Measurements from ENCODE around the gene HARS1.
"Not testable (repeated sequence)": the region's sequence is repeated elsewhere in the genome, so short reads cannot be mapped to it uniquely, and the experiment has no call there.

The HARS1 gene

GRCh38 chr5:140671035-140671434 lies 20.1 kb downstream of the HARS1 start:
- H3K27me3 Mint-ChIP-seq; H3K4me3 Mint-ChIP-seq; intact Hi-C loops (cut with micrococcal nuclease); H3K27ac Mint-ChIP-seq; H3K9me3 Mint-ChIP-seq: not testable (repeated sequence)
- peaks cover 22% of the 10 kb centered on the region for H3K4me1 Mint-ChIP-seq (ENCODE audit: low read depth)
- H3K36me3 Mint-ChIP-seq (ENCODE audit: low read depth) = peaks cover 100% of the 10 kb centered on the region

GRCh38 chr5:140664359-140665119 lies 26.6 kb downstream of the HARS1 start, which contains the start of gene WDR55:
Gene WDR55, plus strand, starts transcription at chr5:140664904. Its CDS starts 9 bp downstream, at chr5:140664913.
- Mint-ChIP-seq H3K4me3 (peak within 1 kb of the TSS; percentile 89), H3K36me3 (ENCODE audit: low read depth) (peaks cover 89% of the 10 kb centered on the region), H3K4me1 (ENCODE audit: low read depth) (peaks cover 48% of the 10 kb centered on the region), H3K9me3 (no peaks in the 10 kb centered on the region), H3K27me3 (no peaks in the 10 kb centered on the region), H3K27ac (peak within 1 kb of the TSS; percentile 98)
- intact Hi-C loops (cut with micrococcal nuclease) = loop anchor here (1.0 to 10.0 kb wide), 5 partner anchors 17 to 260 kb away; partner anchors contain the start of genes ANKHD1, HARS1, HARS2 and IK

DNA sequence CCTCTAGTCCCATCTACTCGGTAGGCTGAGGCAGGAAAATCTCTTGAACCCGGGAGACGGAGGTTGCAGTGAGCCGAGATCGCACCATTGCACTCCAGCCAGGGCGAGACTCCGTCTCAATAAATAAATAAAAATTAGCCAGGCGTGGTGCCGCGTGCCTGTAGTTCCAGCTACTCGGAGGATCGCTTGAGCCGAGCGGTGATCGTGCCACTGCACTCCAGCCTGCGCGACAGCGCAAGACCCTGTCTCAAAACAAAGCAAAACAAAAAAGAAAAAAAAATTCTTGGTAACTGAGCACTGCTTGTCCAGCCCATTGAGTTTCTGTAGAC lies 27.2 kb downstream of the HARS1 start:
- peaks cover 48% of the 10 kb centered on the region for H3K4me1 Mint-ChIP-seq (ENCODE audit: low read depth)
- intact Hi-C loops (cut with micrococcal nuclease) = loop anchor here (1.0 to 10.0 kb wide), 5 partner anchors 17 to 259 kb away; partner anchors contain the start of genes ANKHD1, HARS1, HARS2 and IK
- no peaks in the 10 kb centered on the region for H3K27me3 Mint-ChIP-seq
- H3K4me3 Mint-ChIP-seq = peak overlapping the region; percentile 89
- peaks cover 89% of the 10 kb centered on the region for H3K36me3 Mint-ChIP-seq (ENCODE audit: low read depth)
- no peaks in the 10 kb centered on the region for H3K9me3 Mint-ChIP-seq
- H3K27ac Mint-ChIP-seq = peak overlapping the region; percentile 98

DNA sequence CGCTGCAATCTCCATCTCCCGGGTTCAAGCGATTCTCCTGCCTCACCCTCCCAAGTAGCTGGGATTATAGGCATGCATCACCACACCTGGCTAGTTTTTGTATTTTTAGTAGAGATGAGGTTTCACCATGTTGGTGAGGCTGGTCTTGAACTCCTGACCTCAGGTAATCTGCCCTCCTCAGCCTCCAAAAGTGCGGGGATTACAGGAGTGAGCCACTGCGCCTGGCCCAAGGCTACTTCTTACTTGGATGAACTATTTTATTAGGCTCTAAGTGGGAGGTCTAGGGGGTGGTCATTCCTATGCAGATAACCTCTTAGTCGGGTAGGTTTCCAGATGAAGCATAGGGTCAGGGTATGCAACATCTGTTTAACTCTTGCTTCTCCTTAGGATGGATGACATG lies 30.8 kb downstream of the HARS1 start:
- Mint-ChIP-seq H3K4me1 (ENCODE audit: low read depth) (peaks cover 24% of the 10 kb centered on the region), H3K36me3 (ENCODE audit: low read depth) (peaks cover 90% of the 10 kb centered on the region)
- not testable (repeated sequence) for H3K27me3 Mint-ChIP-seq, H3K4me3 Mint-ChIP-seq, H3K27ac Mint-ChIP-seq, H3K9me3 Mint-ChIP-seq
- intact Hi-C loops (cut with micrococcal nuclease) = loop anchor here (10.0 kb wide), 1 partner anchor 256 kb away; the partner anchor contains the start of gene ANKHD1

DNA sequence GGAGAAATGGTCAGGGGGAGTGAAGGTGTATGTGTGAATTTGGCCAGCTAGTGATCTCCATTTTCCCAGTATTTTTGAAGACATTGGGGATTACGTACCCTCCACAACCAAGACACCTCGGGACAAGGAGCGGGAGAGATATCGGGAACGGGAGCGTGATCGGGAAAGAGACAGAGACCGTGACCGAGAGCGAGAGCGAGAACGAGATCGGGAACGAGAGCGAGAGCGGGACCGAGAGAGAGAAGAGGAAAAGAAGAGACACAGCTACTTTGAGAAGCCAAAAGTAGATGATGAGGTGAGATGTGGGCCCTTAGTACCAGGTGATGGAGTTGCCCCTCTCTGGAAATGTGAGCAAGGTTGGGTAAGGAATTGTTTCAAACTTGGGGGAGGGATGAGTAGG lies 32.3 kb downstream of the HARS1 start:
- Mint-ChIP-seq H3K27me3 (no peaks in the 10 kb centered on the region), H3K9me3 (no peaks in the 10 kb centered on the region), H3K27ac (no peak overlapping the region), H3K4me3 (no peak overlapping the region), H3K4me1 (ENCODE audit: low read depth) (peaks cover 21% of the 10 kb centered on the region), H3K36me3 (ENCODE audit: low read depth) (peaks cover 92% of the 10 kb centered on the region)
- intact Hi-C loops (cut with micrococcal nuclease) = no loop called here

DNA sequence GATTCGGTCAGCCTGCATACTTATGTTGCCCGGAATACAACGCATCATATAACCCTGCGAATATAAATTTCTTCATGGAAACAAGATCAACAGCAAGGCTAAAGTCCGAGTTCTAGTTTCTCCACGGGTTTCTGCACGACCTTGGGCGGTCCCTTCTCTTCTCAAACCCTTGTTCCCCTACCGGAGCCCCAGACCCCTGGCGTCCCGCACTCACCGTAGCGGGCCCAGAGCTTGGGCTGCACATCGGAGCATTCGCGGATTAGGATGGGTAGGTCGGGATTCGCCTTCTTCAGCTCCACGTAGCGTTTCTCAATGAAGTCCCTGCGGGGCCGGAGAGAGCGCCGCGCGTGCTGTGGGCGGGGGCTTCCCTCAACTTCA lies 44.1 kb downstream of the HARS1 start:
- peaks cover 94% of the 10 kb centered on the region for H3K36me3 Mint-ChIP-seq (ENCODE audit: low read depth)

GRCh38 chr5:140642718-140643117 lies 48.5 kb downstream of the HARS1 start:
- Mint-ChIP-seq H3K36me3 (ENCODE audit: low read depth) (peaks cover 66% of the 10 kb centered on the region), H3K27ac (peak overlapping the region; percentile 8), H3K9me3 (no peaks in the 10 kb centered on the region), H3K4me3 (no peak overlapping the region), H3K4me1 (ENCODE audit: low read depth) (peaks cover 58% of the 10 kb centered on the region), H3K27me3 (no peaks in the 10 kb centered on the region)
- intact Hi-C loops (cut with micrococcal nuclease) = no loop called here

More for the DNA sequence above, 44.1 kb downstream of the HARS1 start:
- no peaks in the 10 kb centered on the region for H3K27me3 Mint-ChIP-seq
- H3K4me1 Mint-ChIP-seq (ENCODE audit: low read depth) = peaks cover 29% of the 10 kb centered on the region
- no peaks in the 10 kb centered on the region for H3K9me3 Mint-ChIP-seq
- H3K27ac Mint-ChIP-seq = peak overlapping the region; percentile 97
- intact Hi-C loops (cut with micrococcal nuclease) = loop anchor here (1.0 to 5.0 kb wide), 3 partner anchors 8 to 45 kb away; partner anchors contain the start of genes HARS1, HARS2, TMCO6 and WDR55
- H3K4me3 Mint-ChIP-seq = peak overlapping the region; percentile 95

- Mint-ChIP-seq H3K27ac (no peak overlapping the region), H3K4me3 (no peak overlapping the region), H3K36me3 (ENCODE audit: low read depth) (peaks cover 58% of the 10 kb centered on the region), H3K9me3 (no peaks in the 10 kb centered on the region), H3K27me3 (no peaks in the 10 kb centered on the region), H3K4me1 (ENCODE audit: low read depth) (peaks cover 66% of the 10 kb centered on the region)
- intact Hi-C loops (cut with micrococcal nuclease) = no loop called here
Observed at GRCh38 chr5:140641716-140642115, 49.5 kb downstream of the HARS1 start.

GRCh38 chr5:140639148-140639981 lies 51.8 kb downstream of the HARS1 start, which contains the start of gene TMCO6:
Gene TMCO6, plus strand, starts transcription at chr5:140639451. Its CDS starts 77 bp downstream, at chr5:140639528.
- Mint-ChIP-seq H3K9me3 (no peaks in the 10 kb centered on the region), H3K4me3 (peak within 1 kb of the TSS; percentile 82)

DNA sequence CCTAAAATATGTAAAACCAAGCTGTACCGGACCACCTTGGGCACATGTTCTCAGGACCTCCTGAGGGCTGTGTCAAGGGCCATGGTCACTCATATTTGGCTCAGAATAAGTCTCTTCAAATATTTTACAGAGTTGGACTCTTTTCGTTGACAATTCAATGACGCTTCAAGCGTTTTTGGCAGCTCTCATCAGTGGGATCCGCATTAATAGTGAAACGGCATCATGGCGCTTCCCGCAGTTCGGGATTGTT lies 52.3 kb downstream of the HARS1 start:
- H3K9me3 Mint-ChIP-seq, H3K27me3 Mint-ChIP-seq: not testable (repeated sequence)
- Mint-ChIP-seq H3K4me1 (ENCODE audit: low read depth) (peaks cover 61% of the 10 kb centered on the region), H3K27ac (peak overlapping the region; percentile 83), H3K4me3 (peak overlapping the region; percentile 82), H3K36me3 (ENCODE audit: low read depth) (peaks cover 31% of the 10 kb centered on the region)
- intact Hi-C loops (cut with micrococcal nuclease) = loop anchor here (1.0 to 2.0 kb wide), 4 partner anchors 8 to 90 kb away; partner anchors contain the start of genes APBB3, IK, NDUFA2 and SLC35A4

More at GRCh38 chr5:140639148-140639981, 51.8 kb downstream of the HARS1 start, which contains the start of gene TMCO6:
- Mint-ChIP-seq H3K4me1 (ENCODE audit: low read depth) (peaks cover 56% of the 10 kb centered on the region), H3K27me3 (no peaks in the 10 kb centered on the region), H3K27ac (peak within 1 kb of the TSS; percentile 83), H3K36me3 (ENCODE audit: low read depth) (peaks cover 36% of the 10 kb centered on the region)
- intact Hi-C loops (cut with micrococcal nuclease) = loop anchor here (1.0 to 2.0 kb wide), 4 partner anchors 8 to 91 kb away; partner anchors contain the start of genes APBB3, IK, NDUFA2 and SLC35A4

- H3K36me3 Mint-ChIP-seq (ENCODE audit: low read depth) = peaks cover 26% of the 10 kb centered on the region
- H3K4me1 Mint-ChIP-seq (ENCODE audit: low read depth) = peaks cover 69% of the 10 kb centered on the region
- peak overlapping the region; percentile 83 for H3K27ac Mint-ChIP-seq
- H3K27me3 Mint-ChIP-seq = no peaks in the 10 kb centered on the region
- H3K9me3 Mint-ChIP-seq = no peaks in the 10 kb centered on the region
- intact Hi-C loops (cut with micrococcal nuclease) = loop anchor here (2.0 kb wide), 3 partner anchors 27 to 89 kb away; partner anchors contain the start of genes APBB3, SLC35A4 and WDR55
- H3K4me3 Mint-ChIP-seq = no peak overlapping the region
Observed at GRCh38 chr5:140637371-140638100, 53.6 kb downstream of the HARS1 start.

DNA sequence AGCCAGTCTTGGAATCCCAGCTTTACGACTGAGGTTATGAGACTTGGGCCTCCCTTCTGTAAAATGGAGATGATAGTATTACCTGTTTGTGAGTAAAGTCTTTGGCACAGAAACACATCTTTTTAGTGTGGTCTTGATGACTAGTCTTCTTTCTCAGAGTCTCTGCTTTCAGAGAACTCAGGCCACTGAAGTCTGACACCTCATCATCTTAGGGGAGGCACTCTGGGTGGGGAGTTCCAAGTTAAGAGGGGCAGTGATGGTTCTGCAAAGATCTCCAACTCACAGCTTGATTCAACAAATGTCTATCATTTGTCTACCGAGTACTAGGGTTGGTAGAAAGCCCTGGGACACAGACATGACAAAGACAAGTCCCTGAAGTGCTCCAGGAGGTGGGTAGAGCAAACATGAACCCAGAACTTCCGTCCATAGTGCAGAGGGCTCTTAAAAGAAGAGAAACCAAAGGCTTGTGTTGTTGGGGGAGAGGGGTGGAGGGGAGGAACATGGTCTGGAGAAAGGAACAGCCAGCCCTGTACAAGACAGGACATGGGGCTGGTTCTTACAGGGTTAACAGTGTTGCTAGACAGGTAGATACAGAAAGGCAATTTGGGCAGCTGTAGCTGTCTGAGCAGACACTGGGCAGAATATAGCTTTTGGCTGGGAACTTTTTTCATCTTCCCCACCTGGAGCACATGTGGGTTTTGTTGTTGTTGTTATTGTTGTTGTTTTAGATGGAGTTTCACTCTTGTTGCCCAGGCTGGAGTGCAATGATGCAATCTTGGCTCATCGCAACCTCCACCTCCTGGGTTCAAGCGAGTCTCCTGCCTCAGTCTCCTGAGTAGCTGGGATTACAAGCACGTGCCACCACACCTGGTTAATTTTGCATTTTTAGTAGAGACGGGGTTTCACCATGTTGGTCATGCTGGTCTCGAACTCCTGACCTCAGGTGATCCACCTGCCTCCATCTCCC lies 55.6 kb downstream of the HARS1 start:
- no peak overlapping the region for H3K4me3 Mint-ChIP-seq
- intact Hi-C loops (cut with micrococcal nuclease) = loop anchor here (1.0 kb wide), 1 partner anchor 60 kb away; no protein-coding TSS in a partner anchor
- peak overlapping the region; percentile 84 for H3K27ac Mint-ChIP-seq
- H3K36me3 Mint-ChIP-seq (ENCODE audit: low read depth) = peaks cover 26% of the 10 kb centered on the region
- H3K9me3 Mint-ChIP-seq = no peaks in the 10 kb centered on the region
- no peaks in the 10 kb centered on the region for H3K27me3 Mint-ChIP-seq
- peaks cover 66% of the 10 kb centered on the region for H3K4me1 Mint-ChIP-seq (ENCODE audit: low read depth)

All from dendritic cell treated with granulocyte-macrophage colony-stimulating factor and Interleukin-4, amounts not matched to agents 40 ng/mL and 50 ng/mL, for 4 days (primary cell).